ENCODE results near the gene KANK2.
A peak's percentile ranks its signal among the peaks of the same experiment; 100 is the strongest.

KANK2 gene

GRCh38 chr19:11225815-11226214, 28.5 kb upstream of the KANK2 start:
- no peak for DNase-seq (ENCODE audit: low spot score)

- no peak for DNase-seq (ENCODE audit: low spot score)
Measured at GRCh38 chr19:11225172-11225571, 27.8 kb upstream of the KANK2 start.

DNA sequence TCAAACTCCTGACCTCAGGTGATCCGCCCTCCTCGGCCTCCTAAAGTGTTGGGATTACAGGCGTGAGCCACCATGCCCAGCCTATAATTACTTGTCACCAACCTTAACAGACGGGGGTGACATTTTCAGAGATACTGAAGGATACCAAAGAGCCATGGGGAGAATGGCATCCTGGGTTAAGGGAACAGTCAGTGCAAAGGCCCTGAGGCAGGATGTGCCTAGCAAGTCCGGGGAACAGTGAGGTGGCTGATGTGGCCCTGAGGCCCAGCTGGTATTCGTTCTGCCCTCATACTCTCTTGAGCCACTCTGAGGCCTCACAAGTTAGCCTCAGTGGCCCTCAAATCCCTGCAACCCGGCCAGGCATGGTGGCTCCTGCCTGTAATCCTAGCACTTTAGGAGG, 27.1 kb upstream of the KANK2 start:
- DNase-seq (ENCODE audit: low spot score): no peak

GRCh38 chr19:11223200-11223599, 25.9 kb upstream of the KANK2 start:
- no peak for DNase-seq (ENCODE audit: low spot score)

GRCh38 chr19:11221082-11221598, 23.8 kb upstream of the KANK2 start:
- DNase-seq (ENCODE audit: low spot score): no peak

DNA sequence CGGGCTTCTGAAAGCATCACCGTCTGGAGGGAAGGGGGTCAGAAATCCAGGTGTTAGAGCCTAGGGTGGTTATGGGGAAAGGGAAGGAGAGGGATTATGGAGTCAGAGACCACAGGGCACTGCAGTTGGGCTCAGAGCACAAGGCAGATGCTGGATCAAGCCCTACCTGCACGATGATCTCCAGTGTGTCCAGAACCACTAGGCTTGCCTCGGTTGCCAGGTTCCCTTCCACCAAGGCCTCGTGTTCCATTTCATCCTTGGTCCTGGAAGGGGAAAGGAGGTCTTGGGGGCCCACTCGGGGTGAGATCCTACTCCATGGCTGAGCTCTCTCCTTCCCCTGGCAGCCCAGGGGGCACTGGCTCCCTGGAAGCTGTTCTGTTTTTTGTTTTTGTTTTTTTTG, 17.0 kb upstream of the KANK2 start:
- DNase-seq (ENCODE audit: low spot score): no peak

- no peak for DNase-seq (ENCODE audit: low spot score)
Measured at GRCh38 chr19:11210656-11210928, 13.2 kb upstream of the KANK2 start.

GRCh38 chr19:11209839-11210655, 12.7 kb upstream of the KANK2 start:
- DNase-seq (ENCODE audit: low spot score): no peak

DNA sequence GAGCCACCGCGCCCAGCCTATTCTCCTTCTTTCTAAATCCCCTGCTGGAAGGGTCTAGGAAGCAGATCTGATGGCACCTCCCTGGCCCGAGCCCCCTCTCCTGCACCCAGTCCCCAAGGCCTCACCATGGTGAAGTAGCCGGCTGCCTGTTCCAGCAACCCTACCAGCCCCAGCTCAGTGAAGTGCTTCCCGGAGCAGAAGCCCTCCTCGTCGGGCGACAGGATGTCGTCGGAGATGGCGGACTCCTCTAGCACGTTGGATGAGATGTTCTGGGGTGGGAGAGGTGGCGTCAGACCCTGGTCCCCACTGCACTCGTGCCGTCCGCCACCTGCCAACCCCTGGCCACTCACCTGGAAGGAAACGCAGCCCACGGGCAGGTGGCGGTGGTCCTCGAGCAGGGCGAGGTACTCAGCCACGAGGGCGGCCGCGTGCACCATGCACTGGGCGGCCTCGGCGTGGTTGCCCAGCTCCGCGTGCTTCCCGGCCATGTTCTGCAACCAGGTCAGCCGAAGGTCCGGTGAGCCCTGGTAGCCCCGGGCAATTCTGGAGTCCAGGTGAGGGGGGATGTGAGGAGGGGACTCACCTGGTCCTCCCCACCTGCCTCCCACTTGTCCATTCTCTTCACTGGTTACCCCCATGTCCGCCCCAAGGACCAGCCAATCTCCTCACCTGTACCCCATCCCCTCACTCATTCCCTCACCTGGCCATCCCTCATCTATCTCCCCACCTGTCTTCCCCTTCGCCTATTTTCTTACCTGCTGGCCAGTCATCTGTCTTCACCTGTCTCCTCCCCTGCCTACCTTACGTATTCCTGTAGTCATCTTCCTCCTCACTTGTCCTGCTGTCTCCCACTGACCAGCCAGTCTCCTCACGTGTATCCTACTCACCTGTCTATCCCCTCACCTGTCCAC, 11.5 kb upstream of the KANK2 start:
- peak; percentile 49 for DNase-seq (ENCODE audit: low spot score)

GRCh38 chr19:11205939-11206570, 8.7 kb upstream of the KANK2 start:
- DNase-seq (ENCODE audit: low spot score): no peak

- no peak for DNase-seq (ENCODE audit: low spot score)
Measured at GRCh38 chr19:11204943-11205349, 7.6 kb upstream of the KANK2 start.

- no peak for DNase-seq (ENCODE audit: low spot score)
Measured at GRCh38 chr19:11204076-11204602, 6.8 kb upstream of the KANK2 start.

GRCh38 chr19:11203194-11204075, 6.1 kb upstream of the KANK2 start:
- DNase-seq (ENCODE audit: low spot score): peak; percentile 61

GRCh38 chr19:11202488-11203193, 5.3 kb upstream of the KANK2 start:
- no peak for DNase-seq (ENCODE audit: low spot score)

DNA sequence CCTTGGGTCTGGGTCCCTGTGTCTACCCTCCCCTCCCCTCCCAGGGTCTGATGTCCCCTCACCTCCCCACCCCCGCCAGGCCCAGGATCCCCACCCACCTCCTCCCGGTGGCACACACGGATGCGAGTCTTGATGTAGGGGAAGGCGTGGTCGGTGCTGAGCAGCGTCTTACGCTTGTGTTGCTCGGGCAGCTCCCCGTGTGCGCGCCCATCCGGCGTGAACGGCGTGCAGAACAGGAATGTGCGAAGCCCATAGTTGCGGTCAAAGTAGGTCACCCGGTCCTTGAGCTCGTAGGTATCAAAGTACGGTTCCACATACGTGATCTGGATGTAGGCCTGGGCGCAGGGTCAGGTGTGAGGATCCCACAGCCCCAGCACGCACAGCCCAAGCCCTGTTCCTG, 4.4 kb upstream of the KANK2 start:
- no peak for DNase-seq (ENCODE audit: low spot score)

GRCh38 chr19:11200931-11201330, 3.6 kb upstream of the KANK2 start:
- no peak for DNase-seq (ENCODE audit: low spot score)

- no peak for DNase-seq (ENCODE audit: low spot score)
Measured at GRCh38 chr19:11200015-11200574, 2.8 kb upstream of the KANK2 start.

DNA sequence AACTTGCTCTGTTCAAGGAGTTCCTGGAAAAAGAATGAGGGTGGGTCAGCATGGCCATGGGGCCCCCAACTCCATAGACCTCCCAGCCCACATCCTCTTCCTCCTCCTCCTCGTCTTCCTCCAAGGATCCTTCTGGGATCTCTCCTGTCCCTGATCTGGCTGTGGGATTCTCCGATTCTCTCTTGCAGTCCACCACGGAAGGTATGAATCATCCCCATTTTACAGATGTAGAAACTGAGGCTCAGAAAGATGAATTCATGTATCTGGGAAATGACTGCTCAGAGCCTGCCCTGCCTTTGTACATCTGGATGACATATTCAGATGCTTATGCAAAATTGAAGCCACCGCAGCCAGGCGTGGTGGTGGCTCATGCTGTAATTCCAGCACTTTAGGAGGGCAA, 2.2 kb upstream of the KANK2 start:
- DNase-seq (ENCODE audit: low spot score): no peak

- DNase-seq (ENCODE audit: low spot score): no peak
Measured at GRCh38 chr19:11198769-11199424, 1.6 kb upstream of the KANK2 start.

GRCh38 chr19:11198175-11198534, 810 bp upstream of the KANK2 start:
- DNase-seq (ENCODE audit: low spot score): no peak
